ENCODE measurements around the gene POSTN.

Gene POSTN

DNA sequence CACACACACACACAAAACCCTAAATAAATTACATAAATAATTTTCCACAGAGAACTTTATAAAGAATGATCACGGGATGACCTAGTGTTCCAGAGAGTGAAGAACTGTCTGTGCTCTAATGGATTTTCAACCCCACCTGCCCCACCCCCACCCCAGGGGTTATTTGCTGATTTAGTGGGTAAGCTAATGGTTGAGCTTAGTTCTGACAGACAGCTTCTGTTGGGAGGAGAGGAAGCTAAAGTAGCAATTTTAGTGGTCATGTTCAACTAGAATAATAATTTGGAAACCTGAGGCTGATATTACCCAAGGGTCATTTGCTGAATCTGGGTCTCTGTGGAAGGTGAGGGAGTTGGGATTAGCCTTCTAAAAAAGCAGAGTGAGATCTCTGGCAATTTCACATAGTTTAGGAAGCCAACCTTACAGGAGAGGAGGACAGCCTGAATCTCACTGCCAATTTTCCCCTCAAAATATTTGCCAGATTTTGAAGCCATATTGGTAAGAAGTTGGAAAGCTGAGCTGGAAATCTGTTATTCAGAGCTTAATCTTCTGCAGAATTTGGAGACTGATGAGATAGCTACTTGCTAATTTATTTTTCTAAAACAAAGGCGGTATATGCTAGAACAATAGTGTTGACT is 68.7 kb downstream of the POSTN start:
- no peak for DNase-seq (ENCODE audit: low read depth)
- no peak overlapping the region for H3K4me3 ChIP-seq (replicated peaks; ENCODE audit: low read depth, low read length)
- TF ChIP-seq, protein P1, sequence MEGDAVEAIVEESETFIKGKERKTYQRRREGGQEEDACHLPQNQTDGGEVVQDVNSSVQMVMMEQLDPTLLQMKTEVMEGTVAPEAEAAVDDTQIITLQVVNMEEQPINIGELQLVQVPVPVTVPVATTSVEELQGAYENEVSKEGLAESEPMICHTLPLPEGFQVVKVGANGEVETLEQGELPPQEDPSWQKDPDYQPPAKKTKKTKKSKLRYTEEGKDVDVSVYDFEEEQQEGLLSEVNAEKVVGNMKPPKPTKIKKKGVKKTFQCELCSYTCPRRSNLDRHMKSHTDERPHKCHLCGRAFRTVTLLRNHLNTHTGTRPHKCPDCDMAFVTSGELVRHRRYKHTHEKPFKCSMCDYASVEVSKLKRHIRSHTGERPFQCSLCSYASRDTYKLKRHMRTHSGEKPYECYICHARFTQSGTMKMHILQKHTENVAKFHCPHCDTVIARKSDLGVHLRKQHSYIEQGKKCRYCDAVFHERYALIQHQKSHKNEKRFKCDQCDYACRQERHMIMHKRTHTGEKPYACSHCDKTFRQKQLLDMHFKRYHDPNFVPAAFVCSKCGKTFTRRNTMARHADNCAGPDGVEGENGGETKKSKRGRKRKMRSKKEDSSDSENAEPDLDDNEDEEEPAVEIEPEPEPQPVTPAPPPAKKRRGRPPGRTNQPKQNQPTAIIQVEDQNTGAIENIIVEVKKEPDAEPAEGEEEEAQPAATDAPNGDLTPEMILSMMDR (IDR thresholded peaks at IDR 0.05; ENCODE audit: low read length, missing control alignments) = no peak

DNA sequence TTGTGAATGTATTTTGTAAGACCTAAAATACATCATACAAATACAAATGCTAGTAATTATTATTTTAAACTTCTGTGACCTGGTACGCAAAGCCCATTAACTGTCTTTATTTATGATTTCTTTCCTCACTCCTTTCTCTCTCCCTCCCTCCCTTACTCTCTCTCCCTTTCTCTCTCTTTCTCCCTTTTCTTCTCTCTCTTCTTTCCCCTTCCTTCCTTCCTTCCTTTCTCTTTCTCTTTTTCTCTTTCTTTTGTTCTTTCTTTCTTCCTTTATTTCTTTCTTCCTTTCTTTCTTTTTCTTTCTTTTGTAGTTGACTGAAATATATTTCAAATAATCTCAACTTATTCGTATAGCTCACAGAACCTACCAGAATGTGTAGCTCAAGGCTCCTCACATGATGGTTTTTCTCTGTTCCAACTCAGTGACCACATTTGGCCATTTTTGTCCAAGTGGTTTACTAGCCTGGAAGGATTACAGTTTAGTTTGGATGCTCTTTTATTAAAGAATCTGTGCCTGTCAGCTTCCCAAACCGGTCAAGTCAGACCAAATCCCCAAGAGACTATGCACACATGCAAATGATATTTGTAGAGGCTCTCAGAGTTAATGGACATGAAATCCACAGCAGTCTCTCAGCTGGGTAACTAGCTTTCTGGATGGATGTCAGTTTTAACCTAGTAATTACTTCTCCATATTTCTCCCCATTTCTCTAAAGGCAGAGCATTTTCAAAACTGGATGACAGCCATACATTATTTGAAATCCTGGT is 71.7 kb downstream of the POSTN start:
- no peak overlapping the region for H3K4me3 ChIP-seq (replicated peaks; ENCODE audit: low read depth, low read length)
- TF ChIP-seq, protein P1 (IDR thresholded peaks at IDR 0.05; ENCODE audit: low read length, missing control alignments) = no peak
- peak; percentile 49 for DNase-seq (ENCODE audit: low read depth)

DNA sequence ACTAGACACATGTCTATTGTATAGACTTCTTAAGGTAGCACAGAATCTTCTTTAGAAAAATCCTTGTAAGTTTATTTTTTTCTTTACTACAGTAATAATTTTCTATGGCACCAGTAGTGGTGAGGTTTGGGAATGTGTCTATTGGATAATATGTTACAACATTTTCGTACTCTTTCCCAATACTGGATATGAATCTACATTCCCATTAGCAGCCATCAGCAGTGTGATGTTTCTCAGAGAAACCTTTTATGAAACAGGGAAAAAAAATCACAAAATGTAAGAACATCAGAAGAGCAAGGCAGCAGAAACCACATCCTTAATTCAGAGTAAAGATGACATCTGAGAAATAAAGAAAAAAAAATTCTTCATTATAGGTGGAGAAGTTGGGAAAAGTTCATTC is 83.3 kb downstream of the POSTN start:
- no peak for DNase-seq (ENCODE audit: low read depth)
- H3K4me3 ChIP-seq (replicated peaks; ENCODE audit: low read depth, low read length) = no peak overlapping the region
- TF ChIP-seq, protein P1 (IDR thresholded peaks at IDR 0.05; ENCODE audit: low read length, missing control alignments) = no peak

All from fibroblast of pulmonary artery (primary cell).